GM23338 (cell line): ENCODE results near the gene SH2D5. TPM values are rescaled to one million over a fixed set of nuclear protein-coding genes. Genes with fewer than 3 reads are reported as not detected.

Source experiments
- ATAC-seq: fragments of 200-7000 bp; cut with Tn5 transposase; 3 replicates; pipeline ENCODE4 v1.9.1; 2020
- DNase-seq: peaks from one replicate; pipeline ENCODE4 v3.0.0-alpha.2; 2015; ENCODE audit warnings: low spot score
- H2AFZ ChIP-seq: fragments of 200-600 bp; sonication (generic); 2 replicates; pipeline ENCODE4 v1.8.0; 2016; ENCODE audit warnings: antibody characterized with exemption, mild to moderate bottlenecking, moderate library complexity
- H3F3A ChIP-seq: fragments of 200-600 bp; sonication (generic); replicated peaks from 2 replicates; pipeline ENCODE4 v1.8.0; 2017; ENCODE audit warnings: antibody characterized with exemption, mixed run types, low read depth
- H3K27ac ChIP-seq: fragments of 200-600 bp; sonication (generic); 2 replicates; pipeline ENCODE4 v1.6.1; 2016; ENCODE audit warnings: low read depth
- H3K27me3 ChIP-seq: fragments of 200-600 bp; sonication (generic); 2 replicates; pipeline ENCODE4 v1.8.0; 2016; ENCODE audit warnings: mild to moderate bottlenecking, mixed run types, moderate library complexity; ENCODE audit not compliant: insufficient read depth
- H3K36me3 ChIP-seq: fragments of 200-600 bp; sonication (generic); 2 replicates; pipeline ENCODE4 v1.8.0; 2016; ENCODE audit warnings: mild to moderate bottlenecking; ENCODE audit not compliant: insufficient read depth
- H3K4me1 ChIP-seq: fragments of 200-600 bp; sonication (generic); 2 replicates; pipeline ENCODE4 v1.8.0; 2016; ENCODE audit warnings: mild to moderate bottlenecking, moderate library complexity; ENCODE audit not compliant: insufficient read depth
- H3K4me2 ChIP-seq: fragments of 200-600 bp; sonication (generic); 2 replicates; pipeline ENCODE4 v1.7.1; 2017; ENCODE audit warnings: mixed run types
- H3K4me3 ChIP-seq: fragments of 200-600 bp; sonication (generic); 2 replicates; pipeline ENCODE4 v1.6.1; 2016; ENCODE audit warnings: mixed run types
- H3K79me2 ChIP-seq: fragments of 200-600 bp; sonication (generic); replicated peaks from 2 replicates; pipeline ENCODE4 v1.8.0; 2017; ENCODE audit warnings: mild to moderate bottlenecking; ENCODE audit not compliant: insufficient read depth
- H3K9me2 ChIP-seq: fragments of 200-600 bp; sonication (generic); 2 replicates; pipeline ENCODE4 v1.8.0; 2017; ENCODE audit not compliant: insufficient read depth
- H4K20me1 ChIP-seq: fragments of 200-600 bp; sonication (generic); replicated peaks from 2 replicates; pipeline ENCODE4 v1.8.0; 2017; ENCODE audit warnings: mild to moderate bottlenecking; ENCODE audit not compliant: insufficient read depth
- H3K27ac Mint-ChIP-seq: 2 replicates; pipeline ENCODE4 v1.8.0; 2020; ENCODE audit warnings: inconsistent platforms, mild to moderate bottlenecking, moderate library complexity, mixed read lengths
- H3K27me3 Mint-ChIP-seq: 3 replicates; pipeline ENCODE4 v1.8.0; 2022; ENCODE audit warnings: low read depth, mild to moderate bottlenecking, moderate library complexity, mixed read lengths, inconsistent platforms; ENCODE audit not compliant: insufficient read depth, poor library complexity
- H3K36me3 Mint-ChIP-seq: 3 replicates; pipeline ENCODE4 v1.8.0; 2021; ENCODE audit warnings: low read depth, mild to moderate bottlenecking, inconsistent platforms, moderate library complexity, mixed read lengths
- H3K4me1 Mint-ChIP-seq: 3 replicates; pipeline ENCODE4 v1.8.0; 2020; ENCODE audit warnings: mild to moderate bottlenecking, inconsistent platforms, mixed read lengths
- H3K4me3 Mint-ChIP-seq: 3 replicates; pipeline ENCODE4 v1.8.0; 2021; ENCODE audit warnings: moderate library complexity, mild to moderate bottlenecking, inconsistent platforms, mixed read lengths
- H3K9me3 Mint-ChIP-seq: 3 replicates; pipeline ENCODE4 v1.8.0; 2020; ENCODE audit warnings: moderate library complexity, mild to moderate bottlenecking, inconsistent platforms, mixed read lengths
- CREB1 ChIP-seq: fragments of 250-450 bp; sonication (Bioruptor Pico); IDR thresholded peaks from 2 replicates; pipeline ENCODE4 v1.5.0; 2020; ENCODE audit warnings: low read depth, mild to moderate bottlenecking, moderate library complexity
- ETS1 ChIP-seq: IDR thresholded peaks from 2 replicates; pipeline ENCODE4 v1.6.1; 2016; ENCODE audit warnings: antibody characterized with exemption
- EZH2 ChIP-seq: fragments of 200-600 bp; sonication (generic); IDR thresholded peaks from one replicate; pipeline ENCODE4 v1.8.0; 2017; ENCODE audit warnings: antibody characterized with exemption, mild to moderate bottlenecking, low read depth; ENCODE audit not compliant: unreplicated experiment
- EZH2phosphoT487 ChIP-seq: fragments of 200-600 bp; sonication (generic); IDR thresholded peaks from one replicate; pipeline ENCODE4 v1.8.1; 2018; ENCODE audit warnings: antibody characterized with exemption; ENCODE audit not compliant: unreplicated experiment
- JUNB ChIP-seq: IDR thresholded peaks from one replicate; pipeline ENCODE4 v1.6.1; 2016; ENCODE audit warnings: antibody characterized with exemption; ENCODE audit not compliant: unreplicated experiment
- NANOG ChIP-seq: IDR thresholded peaks from 2 replicates; pipeline ENCODE4 v1.6.1; 2016; ENCODE audit warnings: antibody characterized with exemption, borderline replicate concordance
- POLR2AphosphoS5 ChIP-seq: IDR thresholded peaks from 2 replicates; pipeline ENCODE4 v1.6.1; 2016; ENCODE audit warnings: antibody characterized with exemption, low read depth
- STAT1 ChIP-seq: IDR thresholded peaks from one replicate; pipeline ENCODE4 v1.6.1; 2016; ENCODE audit warnings: antibody characterized with exemption; ENCODE audit not compliant: unreplicated experiment
- ZNF462 ChIP-seq: fragments of 250-450 bp; sonication (Bioruptor Pico); IDR thresholded peaks from 2 replicates; pipeline ENCODE4 v1.5.0; 2020; ENCODE audit warnings: mild to moderate bottlenecking, moderate library complexity
- polyA plus RNA-seq: library from polyadenylated mRNA; unstranded; fragments of >200 nt; fragmentation: Nextera tagmentation; extraction: Ambion mirVana; gene quantifications from 2 replicates; pipeline ENCODE4 v1.2.1, GENCODE V29; 2016
- total RNA-seq: library from RNA; depleted of rRNA; stranded (reverse); fragments of >200 nt; shearing (Covaris generic); gene quantifications from 2 replicates; pipeline ENCODE4 v1.2.3, GENCODE V29; 2014

Gene SH2D5
- total and polyA plus RNA-seq, 2 experiments from 2014 or later: 5.0 to 24.8 TPM

- ATAC-seq (no peak), DNase-seq (no peak)
- Histone ChIP-seq H3K27me3 (peaks cover 6% of the 10 kb centered on the region; the same call in 1 of the 2 replicates), H3K9me2 (no peaks in the 10 kb centered on the region), H3K36me3 (no peaks in the 10 kb centered on the region; the same call in 1 of the 2 replicates), H3K4me2 (no peak overlapping the region), H3K4me1 (peaks cover 11% of the 10 kb centered on the region), H3K27ac (no peak overlapping the region), H3K79me2 (0 out of 2 replicates have a peak, but pooled peaks cover 3% of the 10 kb centered on the region), H2AFZ (no peak overlapping the region), H3F3A (0 out of 2 replicates have a peak, but pooled peaks cover 5% of the 10 kb centered on the region), H3K4me3 (no peak overlapping the region), H4K20me1 (peaks cover 4% of the 10 kb centered on the region; the same call in 1 of the 2 replicates)
- 0 out of 3 replicates have a peak, but pooled peaks cover 4% of the 10 kb centered on the region for H3K9me3 Mint-ChIP-seq
- no peak overlapping the region for H3K27ac Mint-ChIP-seq
- peaks cover 8% of the 10 kb centered on the region for H3K4me1 Mint-ChIP-seq
- peaks cover 13% of the 10 kb centered on the region for H3K27me3 Mint-ChIP-seq
- peaks cover 13% of the 10 kb centered on the region; the same call in 2 of the 3 replicates for H3K36me3 Mint-ChIP-seq
- TF ChIP-seq ZNF462 (CRISPR knock-in tag) (no peak), JUNB (no peak)
- H3K4me3 Mint-ChIP-seq: no peak overlapping the region
Observed at GRCh38 chr1:20713440-20713839, 19.1 kb downstream of the SH2D5 start.

GRCh38 chr1:20712215-20712577 lies 20.3 kb downstream of the SH2D5 start:
- no peak overlapping the region for H3K27ac ChIP-seq
- peaks cover 6% of the 10 kb centered on the region; the same call in 1 of the 2 replicates for H3K27me3 ChIP-seq
- H3K79me2 ChIP-seq: 0 out of 2 replicates have a peak, but pooled peaks cover 3% of the 10 kb centered on the region
- H3K4me1 Mint-ChIP-seq: peaks cover 8% of the 10 kb centered on the region
- H3K9me2 ChIP-seq: no peaks in the 10 kb centered on the region
- H3F3A ChIP-seq: 0 out of 2 replicates have a peak, but pooled peaks cover 4% of the 10 kb centered on the region
- peaks cover 23% of the 10 kb centered on the region for H3K36me3 Mint-ChIP-seq
- H3K4me2 ChIP-seq: no peak overlapping the region
- no peak overlapping the region for H3K4me3 ChIP-seq
- H2AFZ ChIP-seq: no peak overlapping the region
- DNase-seq: no peak
- H3K4me1 ChIP-seq: peaks cover 10% of the 10 kb centered on the region
- H4K20me1 ChIP-seq: peaks cover 4% of the 10 kb centered on the region; the same call in 1 of the 2 replicates
- no peak for ATAC-seq
- no peak overlapping the region for H3K27ac Mint-ChIP-seq
- no peaks in the 10 kb centered on the region; the same call in 1 of the 2 replicates for H3K36me3 ChIP-seq
- no peak overlapping the region for H3K4me3 Mint-ChIP-seq
- 0 out of 3 replicates have a peak, but pooled peaks cover 4% of the 10 kb centered on the region for H3K9me3 Mint-ChIP-seq
- peaks cover 15% of the 10 kb centered on the region for H3K27me3 Mint-ChIP-seq
- TF ChIP-seq CREB1 (CRISPR knock-in tag): no peak
- TF ChIP-seq NANOG: no peak
- TF ChIP-seq ETS1: no peak
- TF ChIP-seq STAT1: no peak
- TF ChIP-seq JUNB: no peak
- no peak for TF ChIP-seq POLR2AphosphoS5
- no peak for TF ChIP-seq EZH2phosphoT487
- no peak for TF ChIP-seq EZH2
